Naive thymus-derived CD4-positive, alpha-beta T cell (primary cell): Measurements from ENCODE around the gene MTHFD2. TPM values are rescaled to one million over a fixed set of nuclear protein-coding genes. Genes with fewer than 3 reads are reported as not detected.

Experiments
- ATAC-seq: fragments of 150-1000 bp; cut with Tn5 transposase; 2 replicates; pipeline ENCODE4 v1.10.0; 2021; ENCODE audit warnings: mild to moderate bottlenecking, moderate library complexity
- CTCF ChIA-PET: fragments of 350-600 bp; sonication (Branson Sonifier 250); formaldehyde crosslinking; loops from one replicate; lab custom pipeline; 2021; ENCODE audit warnings: antibody characterized with exemption; lab: Charles Lee
- POLR2A ChIA-PET: fragments of 350-600 bp; sonication (Branson Sonifier 250); formaldehyde crosslinking; loops from one replicate; lab custom pipeline; 2021; ENCODE audit warnings: antibody characterized with exemption, inconsistent platforms; lab: Charles Lee
- DNase-seq, 9 donors: peaks; one replicate each; pipeline versions ENCODE4 v3.0.0 to v3.0.0-alpha.2; 2020 to 2022; ENCODE audit warnings: mixed read lengths in 1 of 9
- H3K27ac ChIP-seq: one replicate; pipeline ENCODE4 v1.7.0; 2013; ENCODE audit warnings: mild to moderate bottlenecking, low read depth, low read length, moderate library complexity
- H3K27me3 ChIP-seq, 2 donors: one replicate each; pipeline ENCODE4 v1.7.0; 2013; ENCODE audit warnings: low read length in 2 of 2, mild to moderate bottlenecking in 2 of 2, moderate library complexity in 2 of 2; ENCODE audit not compliant: control insufficient read depth in 2 of 2, insufficient read depth in 2 of 2
- H3K36me3 ChIP-seq, 3 experiments: 1 replicate in 2 of 3; 2 replicates in 1 of 3; pipeline ENCODE4 v1.7.0; 2013; ENCODE audit warnings: low read length in 3 of 3, mild to moderate bottlenecking in 3 of 3, moderate library complexity in 1 of 3; ENCODE audit not compliant: insufficient read depth in 3 of 3, control insufficient read depth in 2 of 3
- H3K4me1 ChIP-seq, 2 donors: one replicate each; pipeline ENCODE4 v1.7.0; 2013; ENCODE audit warnings: low read length in 2 of 2, mild to moderate bottlenecking in 2 of 2, moderate library complexity in 1 of 2; ENCODE audit not compliant: control insufficient read depth in 2 of 2, insufficient read depth in 2 of 2
- H3K4me3 ChIP-seq: 2 replicates; pipeline ENCODE4 v1.7.0; 2013; ENCODE audit warnings: mild to moderate bottlenecking, low read length
- H3K9me3 ChIP-seq, 3 experiments: 1 replicate in 2 of 3; 2 replicates in 1 of 3; pipeline ENCODE4 v1.7.0; 2013; ENCODE audit warnings: low read length in 3 of 3; ENCODE audit not compliant: control insufficient read depth in 2 of 3
- H3K27ac Mint-ChIP-seq, 9 donors: one replicate each; pipeline ENCODE4 v1.8.0; 2020 to 2022; ENCODE audit warnings: mixed read lengths in 9 of 9, mild to moderate bottlenecking in 8 of 9, moderate library complexity in 5 of 9, inconsistent platforms in 2 of 9
- H3K27me3 Mint-ChIP-seq, 5 donors: one replicate each; pipeline ENCODE4 v1.8.0; 2021 to 2022; ENCODE audit warnings: mixed read lengths in 5 of 5, mild to moderate bottlenecking in 1 of 5
- H3K36me3 Mint-ChIP-seq, 5 donors: one replicate each; pipeline ENCODE4 v1.8.0; 2020 to 2022; ENCODE audit warnings: mixed read lengths in 5 of 5, mild to moderate bottlenecking in 3 of 5, inconsistent platforms in 1 of 5
- H3K4me1 Mint-ChIP-seq, 7 donors: one replicate each; pipeline ENCODE4 v1.8.0; 2020 to 2022; ENCODE audit warnings: mixed read lengths in 7 of 7, mild to moderate bottlenecking in 3 of 7, inconsistent platforms in 1 of 7
- H3K4me3 Mint-ChIP-seq, 10 donors: one replicate each; pipeline ENCODE4 v1.8.0; 2020 to 2022; ENCODE audit warnings: mild to moderate bottlenecking in 10 of 10, mixed read lengths in 10 of 10, moderate library complexity in 6 of 10, inconsistent platforms in 2 of 10
- H3K9me3 Mint-ChIP-seq, 11 donors: one replicate each; pipeline ENCODE4 v1.8.0; 2020 to 2022; ENCODE audit warnings: mixed read lengths in 11 of 11, mild to moderate bottlenecking in 4 of 11, inconsistent platforms in 1 of 11, moderate library complexity in 1 of 11
- intact Hi-C, 2 donors: fragments of 100-400 bp; cut with micrococcal nuclease; formaldehyde crosslinking; loops; one replicate each; pipeline ENCODE4 v1.15.1; 2023
- polyA plus RNA-seq, 2 donors: library from polyadenylated mRNA; unstranded; fragments of 300-500 nt; fragmentation: Illumina TruSeq; gene quantifications; one replicate each; pipeline ENCODE4 v1.2.3, GENCODE V29; 2021
- total RNA-seq, 6 experiments: library from RNA in 5 of 6; stranded (reverse) in 5 of 6; gene quantifications; 1 replicate in 5 of 6; 2 replicates in 1 of 6; pipeline ENCODE4 v1.2.3 and lab custom pipeline; 2021 to 2026

Gene MTHFD2
- total and polyA plus RNA-seq, 7 experiments from 2014 or later = 6.8 to 186 (median 17.1) TPM

GRCh38 chr2:74252862-74253261, 54.4 kb downstream of the MTHFD2 start:
- no peak overlapping the region for H3K4me3 Mint-ChIP-seq

DNA sequence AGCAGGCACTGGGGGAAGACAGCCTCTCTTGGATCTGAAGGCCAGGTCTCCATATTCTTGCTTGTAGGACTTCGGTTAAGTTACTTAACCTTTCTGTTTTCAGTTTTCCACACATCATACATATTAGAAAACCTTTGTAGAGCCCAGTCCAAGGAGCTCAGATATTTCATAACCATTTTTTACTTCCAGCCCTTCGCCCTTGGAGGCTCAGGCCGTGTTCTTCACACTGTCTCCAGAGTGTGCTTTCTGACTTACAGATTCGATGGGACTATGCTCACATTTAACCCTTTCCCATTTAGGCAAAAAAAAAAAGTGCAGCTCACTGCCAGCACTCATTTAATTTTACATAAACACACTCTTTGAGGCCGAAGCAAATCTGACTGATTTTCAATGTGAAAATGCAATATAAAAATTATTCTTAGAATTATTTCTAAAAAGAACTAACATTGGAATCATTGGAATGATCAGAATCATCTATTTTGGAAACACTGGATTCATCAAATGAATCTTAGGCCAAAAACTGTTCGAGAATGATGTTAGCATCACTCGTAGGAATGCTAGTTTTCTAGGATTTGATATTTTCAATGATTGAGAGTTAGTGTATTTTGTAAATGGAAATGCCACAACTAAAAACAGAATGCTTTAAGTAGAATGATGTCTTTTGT, 55.0 kb downstream of the MTHFD2 start:
- no peaks in the 10 kb centered on the region for H3K9me3 Mint-ChIP-seq
- peaks cover 0 to 27% (median 7%) of the 10 kb centered on the region in 5 donors for H3K36me3 Mint-ChIP-seq

More at GRCh38 chr2:74252862-74253261, 54.4 kb downstream of the MTHFD2 start:
- POLR2A ChIA-PET = no interaction called here
- Histone ChIP-seq H3K4me1 (no peaks in the 10 kb centered on the region), H3K27ac (no peak overlapping the region), H3K9me3 (no peaks in the 10 kb centered on the region), H3K27me3 (no peaks in the 10 kb centered on the region), H3K4me3 (no peak overlapping the region), H3K36me3 (peaks cover 0 to 10% (median 0%) of the 10 kb centered on the region in 3 experiments)
- Mint-ChIP-seq H3K9me3 (no peaks in the 10 kb centered on the region), H3K27ac (peak overlapping the region in 2 of 9 donors; percentile 44 to 72), H3K27me3 (no peaks in the 10 kb centered on the region), H3K4me1 (peaks cover 0 to 3% (median 0%) of the 10 kb centered on the region in 7 donors), H3K36me3 (peaks cover 0 to 25% (median 7%) of the 10 kb centered on the region in 5 donors)
- CTCF ChIA-PET = interaction anchor here (1.2 to 2.1 kb wide), 2 partner anchors 83 to 92 kb away, joined by 3 to 10 read pairs; no protein-coding TSS in a partner anchor
- ATAC-seq (no peak), DNase-seq (no peak)
- intact Hi-C loops = no loop called here

GRCh38 chr2:74253971-74254310, 55.5 kb downstream of the MTHFD2 start:
- H3K4me1 ChIP-seq = no peaks in the 10 kb centered on the region
- H3K9me3 ChIP-seq = no peaks in the 10 kb centered on the region
- peaks cover 0 to 4% (median 0%) of the 10 kb centered on the region in 3 experiments for H3K36me3 ChIP-seq
- Mint-ChIP-seq H3K4me1 (peaks cover 0 to 3% (median 0%) of the 10 kb centered on the region in 7 donors), H3K4me3 (no peak overlapping the region), H3K27ac (peak overlapping the region in 3 of 9 donors; percentile 40 to 44 (median 42)), H3K27me3 (no peaks in the 10 kb centered on the region), H3K9me3 (no peaks in the 10 kb centered on the region), H3K36me3 (peaks cover 0 to 29% (median 7%) of the 10 kb centered on the region in 5 donors)
- intact Hi-C loops = no loop called here
- H3K4me3 ChIP-seq = no peak overlapping the region
- H3K27ac ChIP-seq = no peak overlapping the region
- ChIA-PET POLR2A (no interaction called here), CTCF (interaction anchor here (0.8 to 2.1 kb wide), 6 partner anchors 68 to 431 kb away, joined by 3 to 10 read pairs (median 4); no protein-coding TSS in a partner anchor)
- ATAC-seq (no peak), DNase-seq (no peak)
- H3K27me3 ChIP-seq = no peaks in the 10 kb centered on the region

More for the DNA sequence above, 55.0 kb downstream of the MTHFD2 start:
- Mint-ChIP-seq H3K27ac (peak overlapping the region in 1 of 9 donors; percentile 72), H3K4me3 (no peak overlapping the region), H3K4me1 (peaks cover 0 to 3% (median 0%) of the 10 kb centered on the region in 7 donors), H3K27me3 (no peaks in the 10 kb centered on the region)
- Histone ChIP-seq H3K9me3 (no peaks in the 10 kb centered on the region), H3K4me3 (no peak overlapping the region), H3K27ac (no peak overlapping the region), H3K36me3 (peaks cover 0 to 4% (median 0%) of the 10 kb centered on the region in 3 experiments), H3K4me1 (no peaks in the 10 kb centered on the region), H3K27me3 (no peaks in the 10 kb centered on the region)
- ATAC-seq = no peak
- intact Hi-C loops = no loop called here
- CTCF ChIA-PET = interaction anchor here (1.1 to 2.1 kb wide), 4 partner anchors 82 to 431 kb away, joined by 3 to 10 read pairs (median 3); no protein-coding TSS in a partner anchor
- POLR2A ChIA-PET = no interaction called here
- no peak for DNase-seq

- Histone ChIP-seq H3K27me3 (no peaks in the 10 kb centered on the region), H3K36me3 (peaks cover 0 to 4% (median 0%) of the 10 kb centered on the region in 3 experiments), H3K4me1 (no peaks in the 10 kb centered on the region), H3K9me3 (no peaks in the 10 kb centered on the region), H3K27ac (no peak overlapping the region), H3K4me3 (no peak overlapping the region)
- H3K36me3 Mint-ChIP-seq = peaks cover 0 to 35% (median 10%) of the 10 kb centered on the region in 5 donors
- DNase-seq (no peak), ATAC-seq (no peak)
- no peaks in the 10 kb centered on the region for H3K9me3 Mint-ChIP-seq
- intact Hi-C loops = no loop called here
- H3K27me3 Mint-ChIP-seq = no peaks in the 10 kb centered on the region
- H3K27ac Mint-ChIP-seq = no peak overlapping the region
- ChIA-PET POLR2A (no interaction called here), CTCF (no interaction called here)
- H3K4me1 Mint-ChIP-seq = no peaks in the 10 kb centered on the region
- no peak overlapping the region for H3K4me3 Mint-ChIP-seq
Measured at GRCh38 chr2:74255660-74256213, 57.3 kb downstream of the MTHFD2 start.

DNA sequence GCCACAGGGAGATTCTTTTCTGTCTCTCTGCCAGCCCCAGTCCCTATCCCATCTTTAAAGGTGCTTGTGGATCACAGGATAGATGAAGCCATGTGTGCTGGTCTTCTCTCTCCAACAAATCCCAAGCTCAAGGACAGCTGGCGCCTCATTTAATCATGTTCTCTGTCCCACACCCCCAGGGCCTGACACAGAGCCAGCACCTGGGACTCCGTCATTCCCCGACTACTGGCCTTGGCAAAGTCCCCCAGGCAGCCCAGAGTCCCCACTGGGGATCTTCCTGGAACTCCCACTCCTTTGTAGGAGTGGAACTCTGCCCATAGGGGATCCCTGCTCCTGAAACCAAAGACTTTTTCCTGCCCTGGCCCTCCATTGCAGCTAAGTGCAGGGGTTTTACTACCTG, 60.8 kb downstream of the MTHFD2 start:
- Mint-ChIP-seq H3K4me1 (peaks cover 0 to 6% (median 0%) of the 10 kb centered on the region in 7 donors), H3K9me3 (no peaks in the 10 kb centered on the region), H3K36me3 (peaks cover 0 to 47% (median 19%) of the 10 kb centered on the region in 5 donors), H3K4me3 (no peak overlapping the region), H3K27me3 (no peaks in the 10 kb centered on the region), H3K27ac (no peak overlapping the region)
- H3K9me3 ChIP-seq = no peaks in the 10 kb centered on the region
- no peak overlapping the region for H3K4me3 ChIP-seq
- no peaks in the 10 kb centered on the region for H3K27me3 ChIP-seq
- no peak overlapping the region for H3K27ac ChIP-seq
- intact Hi-C loops = no loop called here
- no peak for ATAC-seq
- H3K4me1 ChIP-seq = no peaks in the 10 kb centered on the region
- CTCF ChIA-PET = interaction anchor here (1.5 kb wide), 1 partner anchor 10 kb away, joined by 5 read pairs; no protein-coding TSS in a partner anchor
- POLR2A ChIA-PET = no interaction called here
- DNase-seq = no peak
- peaks cover 0 to 3% (median 0%) of the 10 kb centered on the region in 3 experiments for H3K36me3 ChIP-seq

DNA sequence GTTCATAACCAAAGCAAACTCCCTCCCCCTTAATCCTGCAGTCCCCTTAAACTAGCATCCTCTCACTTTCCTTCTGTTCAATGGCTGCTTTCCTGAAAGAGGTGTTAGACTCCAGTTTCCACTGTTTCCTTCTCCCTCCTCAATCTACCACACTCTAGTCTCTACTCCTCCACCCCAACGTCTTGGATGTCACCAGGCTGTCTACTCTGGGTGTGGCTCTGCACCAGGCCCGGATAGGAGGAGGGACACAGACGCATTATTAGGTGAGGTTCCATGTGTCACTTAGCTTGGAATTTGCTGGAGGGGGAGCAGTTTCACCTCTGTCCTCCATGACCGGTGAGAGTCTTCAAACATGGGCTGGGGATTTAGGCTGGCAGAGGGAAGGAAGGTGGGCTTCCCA, 61.3 kb downstream of the MTHFD2 start:
- H3K4me1 Mint-ChIP-seq = peaks cover 0 to 6% (median 0%) of the 10 kb centered on the region in 7 donors
- H3K27ac Mint-ChIP-seq = peak overlapping the region in 1 of 9 donors; percentile 56
- peaks cover 0 to 47% (median 15%) of the 10 kb centered on the region in 5 donors for H3K36me3 Mint-ChIP-seq
- no peak overlapping the region for H3K4me3 Mint-ChIP-seq
- DNase-seq = no peak
- H3K27me3 ChIP-seq = no peaks in the 10 kb centered on the region
- no peaks in the 10 kb centered on the region for H3K9me3 ChIP-seq
- no peaks in the 10 kb centered on the region for H3K27me3 Mint-ChIP-seq
- H3K4me1 ChIP-seq = no peaks in the 10 kb centered on the region
- intact Hi-C loops = no loop called here
- H3K36me3 ChIP-seq = no peaks in the 10 kb centered on the region
- H3K9me3 Mint-ChIP-seq = no peaks in the 10 kb centered on the region
- no peak overlapping the region for H3K27ac ChIP-seq
- no peak overlapping the region for H3K4me3 ChIP-seq
- ChIA-PET POLR2A (no interaction called here), CTCF (no interaction called here)
- no peak for ATAC-seq
